SU-DHL-6 (cell line): ENCODE results near the gene OVCH2.

Experiments
- EZH2phosphoT487 ChIP-seq: fragments of 200-600 bp; sonication (generic), shearing (Covaris generic); conservative IDR thresholded peaks from 2 replicates; pipeline ENCODE4 v1.6.1; 2018; ENCODE audit warnings: mild to moderate bottlenecking, antibody characterized with exemption, low read length, moderate library complexity, mixed read lengths
- TF ChIP-seq, protein P1 (sequence below): fragments of 200-600 bp; sonication (generic); IDR thresholded peaks from one replicate; pipeline ENCODE4 v1.5.1; 2017; ENCODE audit warnings: antibody characterized with exemption, mild to moderate bottlenecking, low read length, moderate library complexity; ENCODE audit not compliant: insufficient read depth, poor library complexity, severe bottlenecking

DNA sequence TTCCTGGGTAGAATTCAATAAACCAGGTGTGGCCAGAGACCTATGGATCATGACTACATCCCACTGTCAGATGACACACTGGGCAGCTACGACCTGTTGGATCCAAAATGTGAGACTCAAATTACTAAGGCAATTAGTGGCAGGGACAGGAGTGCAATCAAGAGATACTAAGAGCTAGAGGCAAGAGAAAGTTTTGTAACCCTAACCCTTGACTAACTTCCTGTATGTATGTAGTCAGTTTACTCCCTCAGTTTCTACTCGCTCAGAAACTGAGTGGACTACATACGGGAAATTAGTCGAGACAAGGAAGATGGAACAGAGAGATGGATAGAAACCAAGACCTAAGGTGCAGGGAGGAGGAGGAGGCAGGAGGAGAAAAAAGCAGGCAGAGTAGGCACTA lies 35.6 kb downstream of the OVCH2 start:
- TF ChIP-seq, protein P1, sequence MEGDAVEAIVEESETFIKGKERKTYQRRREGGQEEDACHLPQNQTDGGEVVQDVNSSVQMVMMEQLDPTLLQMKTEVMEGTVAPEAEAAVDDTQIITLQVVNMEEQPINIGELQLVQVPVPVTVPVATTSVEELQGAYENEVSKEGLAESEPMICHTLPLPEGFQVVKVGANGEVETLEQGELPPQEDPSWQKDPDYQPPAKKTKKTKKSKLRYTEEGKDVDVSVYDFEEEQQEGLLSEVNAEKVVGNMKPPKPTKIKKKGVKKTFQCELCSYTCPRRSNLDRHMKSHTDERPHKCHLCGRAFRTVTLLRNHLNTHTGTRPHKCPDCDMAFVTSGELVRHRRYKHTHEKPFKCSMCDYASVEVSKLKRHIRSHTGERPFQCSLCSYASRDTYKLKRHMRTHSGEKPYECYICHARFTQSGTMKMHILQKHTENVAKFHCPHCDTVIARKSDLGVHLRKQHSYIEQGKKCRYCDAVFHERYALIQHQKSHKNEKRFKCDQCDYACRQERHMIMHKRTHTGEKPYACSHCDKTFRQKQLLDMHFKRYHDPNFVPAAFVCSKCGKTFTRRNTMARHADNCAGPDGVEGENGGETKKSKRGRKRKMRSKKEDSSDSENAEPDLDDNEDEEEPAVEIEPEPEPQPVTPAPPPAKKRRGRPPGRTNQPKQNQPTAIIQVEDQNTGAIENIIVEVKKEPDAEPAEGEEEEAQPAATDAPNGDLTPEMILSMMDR: no peak
- TF ChIP-seq EZH2phosphoT487: no peak
